Motor neuron (in vitro differentiated cells): ENCODE results near the gene NARF. TPM values are rescaled to one million over a fixed set of nuclear protein-coding genes. Genes with fewer than 3 reads are reported as not detected.
"Not testable (repeated sequence)": the region's sequence is repeated elsewhere in the genome, so short reads cannot be mapped to it uniquely, and the experiment has no call there.

Experiments used
- ATAC-seq, 8 experiments: fragments of 200-7000 bp; cut with Tn5 transposase; replicated peaks in 6 of 8; 2 replicates each; pipeline ENCODE4 v1.8.0; 2021; ENCODE audit warnings: mild to moderate bottlenecking in 8 of 8, moderate library complexity in 8 of 8
- H3K27ac ChIP-seq, 2 donors: fragments of 250-450 bp; sonication (Bioruptor Pico); 2 replicates each; pipeline ENCODE4 v1.9.0; 2021; ENCODE audit warnings: antibody characterized with exemption in 2 of 2, mild to moderate bottlenecking in 2 of 2, moderate library complexity in 1 of 2
- H3K4me1 ChIP-seq, 2 donors: fragments of 250-450 bp; sonication (Bioruptor Pico); replicated peaks in 1 of 2; 2 replicates each; pipeline ENCODE4 v1.6.1; 2021; ENCODE audit warnings: antibody characterized with exemption in 2 of 2, mild to moderate bottlenecking in 2 of 2, moderate library complexity in 1 of 2
- H3K4me3 ChIP-seq, 5 donors: fragments of 250-450 bp; sonication (Bioruptor Pico); 2 replicates each; pipeline ENCODE4 v1.9.0; 2021; ENCODE audit warnings: antibody characterized with exemption in 5 of 5, mild to moderate bottlenecking in 5 of 5, moderate library complexity in 4 of 5
- WGBS, 10 experiments: fragments of 450-650 bp; shearing (Covaris generic); methylation state at CpG; one replicate each; pipeline ENCODE4 v1.0.0; 2022; 5-methylcytosine and 5-hydroxymethylcytosine counted together
- in situ Hi-C, 9 experiments: fragments of 400-800 bp; cut with MboI; loops; one replicate each; pipeline ENCODE4 v1.15.0; 2021; ENCODE audit warnings: low sequenced_read_pairs in 9 of 9, low pct_unique_long_range_greater_than_20kb in 2 of 9; ENCODE audit not compliant: unreplicated experiment in 9 of 9
- total RNA-seq, 8 experiments: library from RNA; unstranded; fragments of 300-600 nt; gene quantifications; 2 replicates each; pipeline versions ENCODE4 v1.2.3 to v1.2.4, GENCODE V29; 2022

Gene NARF
- total RNA-seq, 8 experiments from 2014 or later: 41.4 to 128 (median 70.6) TPM

DNA sequence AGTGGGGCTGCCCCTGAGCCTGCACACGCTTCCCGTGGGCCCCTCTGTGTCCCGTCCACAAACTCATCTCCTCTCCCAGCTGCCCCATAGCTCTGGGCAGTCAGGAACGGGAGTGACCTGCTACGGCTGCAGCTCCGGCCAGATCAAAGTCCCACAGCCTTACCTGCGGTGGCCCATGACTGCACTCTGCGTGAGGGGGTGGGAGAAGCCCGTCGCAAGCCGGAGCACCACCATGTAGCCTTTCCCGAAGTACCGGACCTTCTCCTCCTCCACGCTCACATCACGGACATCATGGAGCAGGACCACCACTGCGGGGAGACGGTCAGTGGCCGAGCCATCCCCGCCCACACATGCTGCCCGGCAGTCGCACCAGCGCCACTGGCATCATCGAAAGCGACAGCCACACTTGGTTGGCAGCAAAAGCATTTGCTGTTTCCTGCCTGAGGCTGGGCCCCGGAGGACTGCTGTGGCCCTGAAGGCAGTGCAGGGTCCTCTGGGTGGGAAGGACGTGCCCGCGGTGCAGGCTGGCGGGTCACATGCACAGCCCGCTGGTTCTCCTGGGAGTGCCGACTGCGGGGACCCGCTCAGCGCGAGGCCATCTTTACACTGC, 14.2 kb upstream of the NARF start:
- peaks cover 3% of the 10 kb centered on the region in 2 donors for H3K4me1 ChIP-seq
- no peak overlapping the region for H3K27ac ChIP-seq
- 81 to 97% (median 94%) methylated on average over 3 to 12 of the region's 35 CpGs; no CpG with 5 or more reads in 6 of the 10 experiments for WGBS, 10 experiments
- no peak overlapping the region for H3K4me3 ChIP-seq
- in situ Hi-C loops: no loop called here
- no peak for ATAC-seq

DNA sequence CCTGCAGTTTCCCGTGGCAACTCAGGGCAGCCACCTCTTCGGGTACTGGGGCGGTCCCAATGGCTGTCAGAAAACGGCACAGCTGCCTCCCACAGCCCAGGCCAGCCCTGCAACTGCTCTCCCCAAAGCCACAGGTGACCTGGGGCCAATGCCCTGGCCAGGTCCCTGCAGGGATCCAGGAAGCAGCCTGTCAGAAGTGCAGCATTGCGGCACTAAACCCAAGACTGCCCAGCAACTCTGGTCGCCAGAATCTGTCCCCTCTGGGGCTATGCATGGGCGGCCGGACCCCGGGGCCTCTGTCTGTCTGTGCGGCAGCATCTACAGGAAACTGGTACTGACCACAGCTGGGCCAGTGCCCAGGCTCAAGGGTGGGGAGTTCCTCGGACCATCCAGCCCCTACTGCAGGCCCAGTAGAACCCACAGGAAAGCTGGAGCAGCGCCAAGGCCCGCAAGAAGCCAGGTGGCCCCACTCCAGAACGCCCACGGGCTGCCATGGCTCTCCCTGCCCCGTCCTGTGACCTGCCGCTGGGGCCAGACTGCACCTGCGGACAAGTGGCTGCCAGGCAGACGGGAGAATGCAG, 13.5 kb upstream of the NARF start:
- in situ Hi-C loops: no loop called here
- no peak overlapping the region for H3K27ac ChIP-seq
- peaks cover 9% of the 10 kb centered on the region in 2 donors for H3K4me1 ChIP-seq
- no peak for ATAC-seq
- H3K4me3 ChIP-seq: no peak overlapping the region
- WGBS, 10 experiments: 40 to 100% (median 60%) methylated on average over 1 to 3 of the region's 19 CpGs; no CpG with 5 or more reads in 6 of the 10 experiments

GRCh38 chr17:82445542-82445941, 13.0 kb upstream of the NARF start:
- WGBS, 10 experiments: 100% methylated on average over 3 of the region's 13 CpGs; no CpG with 5 or more reads in 9 of the 10 experiments
- no peak overlapping the region for H3K4me3 ChIP-seq
- no peak for ATAC-seq
- no peak overlapping the region for H3K27ac ChIP-seq
- in situ Hi-C loops: no loop called here
- H3K4me1 ChIP-seq: peaks cover 9% of the 10 kb centered on the region in 2 donors

DNA sequence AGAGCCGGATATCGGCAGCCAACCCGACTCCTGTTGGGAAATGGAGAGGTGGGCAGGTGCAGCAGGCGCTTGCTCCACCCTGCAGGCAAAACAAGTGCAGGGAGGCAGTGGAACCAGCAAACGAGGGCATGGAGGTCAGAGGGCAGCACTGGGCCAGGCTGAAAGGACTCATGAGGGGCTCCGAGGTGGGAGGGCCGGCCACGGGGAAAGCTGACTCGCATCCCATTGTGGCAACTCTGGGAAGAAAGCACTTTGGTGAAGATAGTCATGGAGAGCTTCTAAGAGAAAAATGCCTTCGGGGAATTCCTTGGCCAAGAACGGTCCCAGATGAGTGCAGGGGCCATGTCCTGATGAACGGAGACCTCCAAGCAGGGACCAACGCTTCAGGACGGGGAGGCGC, 12.4 kb upstream of the NARF start:
- Histone ChIP-seq H3K27ac (no peak overlapping the region), H3K4me1 (peaks cover 9 to 11% of the 10 kb centered on the region in 2 donors), H3K4me3 (no peak overlapping the region)
- ATAC-seq: no peak
- in situ Hi-C loops: no loop called here
- WGBS, 10 experiments: 60 to 100% (median 93%) methylated on average over 1 to 9 of the region's 15 CpGs; no CpG with 5 or more reads in 5 of the 10 experiments

GRCh38 chr17:82446649-82447048, 11.9 kb upstream of the NARF start:
- in situ Hi-C loops: no loop called here
- 100% methylated on average over 1 of the region's 12 CpGs; no CpG with 5 or more reads in 9 of the 10 experiments for WGBS, 10 experiments

GRCh38 chr17:82447876-82448275, 10.7 kb upstream of the NARF start:
- no peak overlapping the region for H3K4me3 ChIP-seq
- peaks cover 12 to 13% of the 10 kb centered on the region in 2 donors for H3K4me1 ChIP-seq
- no peak for ATAC-seq
- WGBS, 10 experiments: 80 to 97% (median 93%) methylated on average over 1 to 7 of the region's 11 CpGs; no CpG with 5 or more reads in 5 of the 10 experiments
- H3K27ac ChIP-seq: no peak overlapping the region
- in situ Hi-C loops: no loop called here

More at GRCh38 chr17:82446649-82447048, 11.9 kb upstream of the NARF start:
- no peak for ATAC-seq
- Histone ChIP-seq H3K4me3 (no peak overlapping the region), H3K27ac (no peak overlapping the region), H3K4me1 (peaks cover 12 to 13% of the 10 kb centered on the region in 2 donors)

DNA sequence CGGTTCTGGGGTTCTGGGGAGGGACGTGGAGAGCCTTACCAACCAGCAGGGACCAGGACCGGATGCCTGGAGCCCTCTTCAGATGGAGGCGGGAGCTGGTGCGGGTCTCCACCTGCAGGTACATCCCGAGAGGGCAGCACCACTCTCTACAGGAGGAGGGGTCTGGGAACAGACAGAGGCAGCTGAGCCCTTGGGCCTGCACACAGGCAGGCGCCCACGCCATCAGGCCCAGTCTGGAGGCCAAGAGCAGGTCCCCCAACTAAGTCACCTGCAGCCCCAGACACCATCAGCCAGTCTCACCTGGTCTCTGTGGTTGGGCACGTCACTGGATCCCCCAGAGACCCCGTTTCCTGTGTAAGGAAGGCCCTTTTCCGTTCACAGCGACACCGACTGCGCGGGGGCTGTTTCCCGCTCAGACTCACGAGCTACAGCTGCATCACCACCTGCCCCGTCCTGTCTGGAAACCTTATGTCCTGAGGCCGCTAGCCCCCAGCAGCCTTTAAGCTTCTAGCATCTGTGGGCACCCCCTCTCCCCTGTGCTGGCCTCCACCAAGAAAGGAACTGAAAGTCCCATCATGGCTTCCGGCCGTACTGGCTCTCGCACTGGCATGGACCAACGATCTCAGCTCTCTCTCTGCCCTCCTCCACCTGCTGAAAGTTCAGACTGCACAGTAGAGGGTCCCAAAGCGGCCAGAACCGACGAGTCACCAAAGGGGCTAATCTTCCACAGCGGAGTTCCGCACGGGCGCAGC, 9.2 kb upstream of the NARF start:
- H3K27ac ChIP-seq: no peak overlapping the region
- H3K4me1 ChIP-seq: peaks cover 12 to 13% of the 10 kb centered on the region in 2 donors
- in situ Hi-C loops: no loop called here
- H3K4me3 ChIP-seq: peak overlapping the region; percentile 57 to 97 (median 73)
- WGBS, 10 experiments: 43 to 100% (median 86%) methylated on average over 1 to 12 of the region's 30 CpGs; no CpG with 5 or more reads in 4 of the 10 experiments
- ATAC-seq: peak in 1 of 8 experiments; percentile 7

DNA sequence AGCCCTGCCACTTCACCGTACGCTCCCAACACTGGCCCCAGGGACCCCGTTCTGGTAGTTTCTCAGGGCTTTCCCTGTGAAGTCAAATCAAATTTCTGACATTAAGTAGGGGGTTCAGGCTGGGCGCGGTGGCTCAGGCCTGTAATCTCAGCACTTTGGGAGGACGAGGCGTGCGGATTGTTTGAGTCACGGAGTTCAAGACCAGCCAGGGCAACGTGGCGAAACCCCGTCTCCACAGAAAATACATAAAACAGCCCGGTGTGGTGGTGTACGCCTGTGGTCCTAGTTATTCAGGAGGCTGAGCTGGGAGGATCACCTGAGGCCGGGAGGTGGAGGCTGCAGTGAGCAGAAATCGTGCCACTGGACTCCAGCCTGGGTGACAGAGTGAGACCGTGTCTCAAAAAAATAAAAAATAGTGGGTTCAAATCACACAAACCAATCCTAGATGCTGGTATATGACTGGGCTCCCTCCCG, 8.6 kb upstream of the NARF start:
- WGBS, 10 experiments: 31 to 90% (median 49%) methylated on average over 2 to 10 of the region's 18 CpGs; no CpG with 5 or more reads in 4 of the 10 experiments

DNA sequence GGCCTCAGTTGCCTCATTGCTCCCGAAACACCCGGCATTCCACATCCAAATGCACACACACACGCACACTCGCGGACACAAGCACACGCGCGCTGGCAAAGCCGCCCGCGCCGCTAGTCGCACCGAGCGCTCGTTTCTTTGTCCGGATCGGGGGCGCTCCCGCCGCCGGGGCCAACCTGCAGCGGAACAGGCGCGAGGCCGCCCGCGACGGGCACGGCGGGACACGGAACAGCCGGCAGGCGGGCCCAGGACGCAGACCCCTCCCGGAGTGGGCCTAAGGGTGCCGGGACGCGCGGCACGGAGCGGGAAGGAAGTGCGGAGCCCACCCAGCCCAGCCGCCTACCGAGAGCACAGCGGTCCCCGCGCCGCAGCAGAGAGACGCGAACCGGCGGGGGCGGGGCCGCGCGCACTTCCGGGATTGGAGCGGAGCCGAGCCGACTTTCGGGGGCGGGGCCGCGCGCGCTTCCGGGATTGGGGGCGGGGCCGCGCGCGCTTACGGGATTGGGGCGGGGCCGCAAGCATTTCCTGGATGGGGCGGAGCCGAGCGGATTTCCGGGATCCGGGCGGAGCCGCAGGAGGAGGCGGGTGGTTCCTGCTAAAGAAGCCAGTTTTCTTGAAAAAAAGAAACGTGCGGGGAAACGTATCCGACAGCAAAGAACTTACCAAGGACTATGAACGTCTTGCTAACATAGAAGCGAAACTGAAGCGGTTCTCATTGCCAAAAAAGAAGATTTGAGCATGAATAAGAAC, 8.0 kb upstream of the NARF start, which contains the start of gene CYBC1:
Gene CYBC1 (minus strand): TSS at position 396 of the 750 bp plus-strand sequence. CDS start 1,498 bp downstream, outside the sequence.
- Histone ChIP-seq H3K4me3 (peak within 1 kb of the TSS; percentile 57 to 97 (median 73)), H3K27ac (peak within 1 kb of the TSS; percentile 61 to 83), H3K4me1 (peaks cover 12 to 13% of the 10 kb centered on the region in 2 donors)
- ATAC-seq: peak; percentile 82 to 94 (median 92)
- in situ Hi-C loops: no loop called here
- 0 to 2% (median 0%) methylated on average over 4 to 22 of the region's 91 CpGs; no CpG with 5 or more reads in 3 of the 10 experiments for WGBS, 10 experiments

More for the DNA sequence above, 8.6 kb upstream of the NARF start:
- Histone ChIP-seq H3K27ac (peak overlapping the region; percentile 61 to 83), H3K4me3 (peak overlapping the region; percentile 57 to 97 (median 73)), H3K4me1 (peaks cover 12 to 13% of the 10 kb centered on the region in 2 donors)
- ATAC-seq: peak in 2 of 8 experiments; percentile 0 to 3
- in situ Hi-C loops: no loop called here

- in situ Hi-C loops: no loop called here
- peaks cover 15% of the 10 kb centered on the region in 2 donors for H3K4me1 ChIP-seq
- ATAC-seq: no peak
- H3K27ac ChIP-seq: no peak overlapping the region
- WGBS, 10 experiments: 93 to 100% (median 95%) methylated on average over 2 to 3 of the region's 3 CpGs; no CpG with 5 or more reads in 5 of the 10 experiments
- H3K4me3 ChIP-seq: no peak overlapping the region
Measured at GRCh38 chr17:82452162-82452561, 6.4 kb upstream of the NARF start.

DNA sequence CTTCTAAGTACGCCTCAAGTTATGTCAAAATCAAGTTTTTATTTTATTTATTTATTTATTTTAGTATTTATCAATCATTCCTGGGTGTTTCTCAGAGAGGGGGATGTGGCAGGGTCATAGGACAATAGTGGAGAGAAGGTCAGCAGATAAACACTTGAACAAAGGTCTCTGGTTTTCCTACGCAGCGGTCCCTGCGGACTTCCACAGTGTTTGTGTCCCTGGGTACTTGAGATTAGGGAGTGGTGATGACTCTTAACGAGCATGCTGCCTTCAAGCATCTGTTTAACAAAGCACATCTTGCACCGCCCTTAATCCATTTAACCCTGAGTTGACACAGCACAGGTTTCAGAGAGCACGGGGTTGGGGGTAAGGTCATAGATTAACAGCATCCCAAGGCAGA, 5.4 kb upstream of the NARF start:
- H3K27ac ChIP-seq, ATAC-seq, H3K4me3 ChIP-seq, in situ Hi-C loops: not testable (repeated sequence)
- 83 to 100% (median 95%) methylated on average over 1 to 7 of the region's 7 CpGs; no CpG with 5 or more reads in 3 of the 10 experiments for WGBS, 10 experiments
- peaks cover 21 to 22% of the 10 kb centered on the region in 2 donors for H3K4me1 ChIP-seq

DNA sequence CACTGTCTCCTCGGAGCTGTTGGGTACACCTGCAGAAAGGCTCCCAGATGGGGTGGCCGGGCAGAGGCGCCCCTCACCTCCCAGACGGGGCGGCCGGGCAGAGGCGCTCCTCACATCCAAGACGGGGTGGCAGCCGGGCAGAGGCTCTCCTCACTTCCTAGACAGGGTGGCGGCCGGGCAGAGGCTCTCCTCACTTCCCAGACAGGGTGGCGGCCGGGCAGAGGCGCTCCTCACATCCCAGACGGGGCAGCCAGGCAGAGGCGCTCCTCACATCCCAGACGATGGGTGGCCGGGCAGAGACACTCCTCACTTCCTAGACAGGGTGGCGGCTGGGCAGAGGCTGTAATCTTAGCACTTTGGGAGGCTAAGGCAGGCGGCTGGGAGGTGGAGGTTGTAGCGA, 4.8 kb upstream of the NARF start:
- H3K4me1 ChIP-seq: peaks cover 21 to 22% of the 10 kb centered on the region in 2 donors
- in situ Hi-C loops, H3K4me3 ChIP-seq, ATAC-seq, H3K27ac ChIP-seq: not testable (repeated sequence)
- 100% methylated on average over 1 of the region's 21 CpGs; no CpG with 5 or more reads in 9 of the 10 experiments for WGBS, 10 experiments
